Mucosa of stomach (tissue), 1 donor: ENCODE results near the gene CLK1.
A peak's percentile ranks its signal among the peaks of the same experiment; 100 is the strongest.

Experiments used
- H3K27me3 ChIP-seq: one replicate; pipeline ENCODE4 v1.7.0; 2013; ENCODE audit warnings: mild to moderate bottlenecking, low read length; ENCODE audit not compliant: control insufficient read depth, insufficient read depth
- H3K36me3 ChIP-seq: one replicate; pipeline ENCODE4 v1.7.0; 2013; ENCODE audit warnings: low read length; ENCODE audit not compliant: control insufficient read depth, insufficient read depth
- H3K4me1 ChIP-seq: one replicate; pipeline ENCODE4 v1.7.0; 2013; ENCODE audit warnings: mild to moderate bottlenecking, low read length; ENCODE audit not compliant: control insufficient read depth, insufficient read depth
- H3K4me3 ChIP-seq: one replicate; pipeline ENCODE4 v1.7.0; 2013; ENCODE audit warnings: low read length
- H3K9ac ChIP-seq: one replicate; pipeline ENCODE4 v1.7.0; 2013; ENCODE audit warnings: mild to moderate bottlenecking, low read length, moderate library complexity
- H3K9me3 ChIP-seq: one replicate; pipeline ENCODE4 v1.7.0; 2013; ENCODE audit warnings: mild to moderate bottlenecking, low read length, moderate library complexity; ENCODE audit not compliant: control insufficient read depth
- donor health status: Pancreatic carcinoma.

Gene CLK1

DNA sequence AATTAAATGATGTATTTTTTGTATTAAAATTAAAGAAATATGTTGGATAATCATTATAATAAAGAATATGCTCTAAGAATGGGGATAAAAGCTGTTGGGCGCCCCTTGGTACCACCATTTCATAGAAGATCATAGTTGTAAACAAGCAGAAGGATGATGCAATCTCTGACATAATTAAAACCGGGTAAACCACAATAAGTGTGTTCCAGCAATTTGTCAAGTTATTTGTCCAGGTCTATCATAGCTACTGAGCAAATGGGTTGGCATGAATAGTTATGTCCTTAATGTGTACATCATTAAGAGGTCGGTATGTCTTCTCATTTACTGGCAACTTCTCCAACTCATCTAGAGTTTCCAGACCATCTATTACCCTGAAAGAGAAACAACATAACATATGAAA lies 6.7 kb upstream of the CLK1 start:
- H3K36me3 ChIP-seq, result no peaks in the 10 kb centered on the region
- peaks cover 6% of the 10 kb centered on the region for H3K4me1 ChIP-seq
- no peak overlapping the region for H3K9ac ChIP-seq
- H3K4me3 ChIP-seq, result no peak overlapping the region
- no peaks in the 10 kb centered on the region for H3K27me3 ChIP-seq
- no peaks in the 10 kb centered on the region for H3K9me3 ChIP-seq

DNA sequence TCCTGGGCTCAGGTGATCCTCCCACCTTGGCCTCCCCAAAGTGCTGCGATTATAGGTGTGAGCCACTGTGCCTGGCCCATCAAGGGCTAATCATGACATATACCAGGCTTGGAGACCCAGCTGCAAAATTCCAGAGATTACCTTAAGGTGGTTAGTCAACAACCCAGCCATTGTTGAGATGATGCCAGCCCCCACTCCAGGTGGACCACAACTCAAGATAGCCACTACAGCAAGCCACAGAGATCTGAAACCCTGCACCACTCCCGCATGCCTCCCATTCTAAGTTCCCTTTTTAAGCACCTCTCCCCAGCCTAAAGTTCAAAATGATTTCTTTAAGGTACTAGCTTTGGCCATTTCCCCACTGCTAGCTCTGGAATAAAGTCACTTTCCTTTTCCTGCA lies 4.6 kb upstream of the CLK1 start:
- H3K9me3 ChIP-seq, result no peaks in the 10 kb centered on the region
- H3K4me3 ChIP-seq, result no peak overlapping the region
- H3K27me3 ChIP-seq, result no peaks in the 10 kb centered on the region
- no peaks in the 10 kb centered on the region for H3K36me3 ChIP-seq
- no peak overlapping the region for H3K9ac ChIP-seq
- H3K4me1 ChIP-seq, result peaks cover 11% of the 10 kb centered on the region

DNA sequence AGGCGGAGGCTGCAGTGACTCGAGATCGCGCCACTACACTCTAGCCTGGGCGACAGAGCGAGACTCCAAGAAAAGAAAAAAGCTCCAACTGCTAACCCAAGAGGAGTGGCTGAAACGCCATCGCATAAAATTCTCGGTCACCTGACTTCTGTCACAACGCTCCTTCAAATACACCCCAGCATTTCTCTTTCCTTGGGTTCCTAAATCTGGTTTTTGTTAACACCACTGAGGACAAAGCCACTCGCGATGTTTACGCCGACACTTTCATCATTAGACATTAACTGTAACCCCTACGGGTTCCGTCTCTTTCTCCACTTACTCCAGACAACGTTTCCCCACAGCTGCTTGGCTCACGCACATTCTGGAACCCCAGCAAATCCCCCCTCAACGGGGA lies 679 bp downstream of the CLK1 start:
- Histone ChIP-seq H3K27me3 (no peaks in the 10 kb centered on the region), H3K9me3 (no peaks in the 10 kb centered on the region), H3K9ac (peak overlapping the region; percentile 100), H3K4me3 (peak overlapping the region; percentile 98), H3K4me1 (peaks cover 27% of the 10 kb centered on the region), H3K36me3 (no peaks in the 10 kb centered on the region)

DNA sequence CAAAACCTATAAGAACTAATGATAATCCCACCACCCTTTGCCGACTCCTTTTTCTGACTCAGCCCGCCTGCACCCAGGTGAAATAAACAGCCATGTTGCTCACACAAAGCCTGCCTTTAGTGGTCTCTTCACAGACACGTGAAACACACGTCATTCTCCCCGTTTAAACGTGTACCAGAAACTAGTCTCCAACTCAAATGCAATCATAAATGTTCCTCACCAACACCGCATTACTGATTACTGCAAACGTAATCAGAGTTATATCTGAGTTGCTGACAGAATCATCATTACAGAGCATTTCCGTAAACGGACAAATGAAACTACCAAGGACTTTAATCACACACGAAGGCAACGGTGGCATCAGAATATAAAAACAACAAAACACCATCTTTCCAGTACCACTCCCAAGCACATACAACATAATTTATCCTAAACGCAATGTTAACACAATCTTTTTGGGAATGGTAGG lies 1.9 kb downstream of the CLK1 start:
- H3K4me3 ChIP-seq, result peak overlapping the region; percentile 98
- peak overlapping the region; percentile 100 for H3K9ac ChIP-seq
- H3K4me1 ChIP-seq, result peaks cover 27% of the 10 kb centered on the region
- no peaks in the 10 kb centered on the region for H3K36me3 ChIP-seq
- no peaks in the 10 kb centered on the region for H3K27me3 ChIP-seq
- no peaks in the 10 kb centered on the region for H3K9me3 ChIP-seq

DNA sequence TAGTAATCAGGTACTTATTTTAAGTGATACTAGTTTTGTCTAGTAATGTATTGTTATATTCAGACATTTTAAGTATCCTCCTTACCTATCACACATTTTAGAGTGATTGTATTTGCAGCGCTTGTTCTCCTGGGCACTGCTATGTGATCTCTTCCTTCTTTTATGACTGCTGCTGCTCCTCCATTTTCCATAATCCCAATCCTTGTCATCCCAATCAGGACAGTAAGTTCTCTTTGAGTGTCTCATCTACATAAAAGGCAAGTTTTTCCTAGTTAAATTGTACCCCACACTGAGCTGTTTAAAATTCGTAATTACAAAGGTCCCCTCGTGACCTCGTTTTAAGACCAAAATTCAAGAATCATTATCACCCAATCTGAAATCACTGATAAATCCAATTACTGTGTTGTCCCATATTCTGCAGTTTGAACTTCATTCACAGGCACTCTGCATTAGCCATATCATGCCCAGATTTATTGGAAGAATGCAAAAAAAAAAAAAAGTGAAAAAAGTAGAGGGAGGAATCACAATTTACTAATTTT lies 2.8 kb downstream of the CLK1 start:
- Histone ChIP-seq H3K9ac (peak overlapping the region; percentile 38), H3K4me1 (peaks cover 23% of the 10 kb centered on the region), H3K36me3 (no peaks in the 10 kb centered on the region)

DNA sequence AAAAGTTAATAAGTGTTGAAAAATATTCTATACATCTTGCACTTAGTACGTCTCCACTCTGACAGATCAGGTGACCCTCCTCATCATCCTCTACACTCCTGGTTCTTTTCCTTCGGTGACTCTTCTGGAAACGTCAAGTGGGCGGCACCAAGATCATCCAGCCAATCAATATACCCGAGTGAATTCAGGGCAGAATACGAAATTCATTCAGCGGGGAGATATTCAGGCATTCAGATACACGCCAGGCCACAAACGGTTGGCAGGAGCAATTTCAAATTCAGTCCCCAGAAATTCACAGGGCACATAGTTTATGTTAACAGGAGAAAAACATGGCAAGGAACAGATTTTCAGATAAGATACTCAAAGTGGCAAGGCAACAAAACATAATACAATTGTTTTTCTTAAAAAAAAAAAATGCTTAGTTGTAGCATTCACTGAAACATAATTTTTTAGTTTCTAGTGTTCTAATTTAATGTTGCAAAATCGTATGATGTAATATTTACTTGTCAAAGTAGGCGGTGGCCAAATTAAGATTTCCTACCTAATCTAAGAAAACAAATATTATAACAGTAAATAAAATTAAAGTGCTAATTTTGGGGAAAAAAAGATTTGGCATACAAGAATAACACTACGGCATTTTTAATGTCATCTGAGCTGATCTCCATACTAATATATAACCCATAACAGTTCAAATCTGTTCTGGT lies 4.2 kb downstream of the CLK1 start:
- H3K9me3 ChIP-seq, result no peaks in the 10 kb centered on the region
- H3K36me3 ChIP-seq, result no peaks in the 10 kb centered on the region
- H3K4me3 ChIP-seq, result no peak overlapping the region
- peaks cover 20% of the 10 kb centered on the region for H3K4me1 ChIP-seq
- H3K9ac ChIP-seq, result peak overlapping the region; percentile 40
- H3K27me3 ChIP-seq, result no peaks in the 10 kb centered on the region

More for the DNA sequence above, 2.8 kb downstream of the CLK1 start:
- no peaks in the 10 kb centered on the region for H3K27me3 ChIP-seq
- no peak overlapping the region for H3K4me3 ChIP-seq
- H3K9me3 ChIP-seq, result no peaks in the 10 kb centered on the region

DNA sequence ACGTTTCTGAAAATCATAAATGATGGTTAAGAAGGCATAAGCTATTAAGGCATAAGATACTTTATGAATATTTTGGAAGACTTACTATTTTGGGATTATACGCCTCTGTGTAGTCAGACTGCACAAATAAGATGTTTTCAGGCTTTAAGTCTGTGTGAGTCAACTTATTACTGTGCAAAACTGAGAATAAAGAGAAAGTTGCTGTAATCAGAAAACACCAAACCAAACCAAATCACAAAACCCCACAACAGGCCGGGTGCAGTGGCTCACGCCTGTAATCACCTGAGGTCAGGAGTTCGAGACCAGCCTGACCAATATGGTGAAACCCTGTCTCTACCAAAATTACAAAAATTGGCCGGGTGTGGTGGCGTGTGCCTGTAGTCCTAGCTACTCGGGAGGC lies 7.7 kb downstream of the CLK1 start:
- H3K4me1 ChIP-seq, result peaks cover 16% of the 10 kb centered on the region
- peaks cover 10% of the 10 kb centered on the region for H3K36me3 ChIP-seq
- H3K27me3 ChIP-seq, result no peaks in the 10 kb centered on the region
- H3K9me3 ChIP-seq, result no peaks in the 10 kb centered on the region
- no peak overlapping the region for H3K9ac ChIP-seq
- no peak overlapping the region for H3K4me3 ChIP-seq

DNA sequence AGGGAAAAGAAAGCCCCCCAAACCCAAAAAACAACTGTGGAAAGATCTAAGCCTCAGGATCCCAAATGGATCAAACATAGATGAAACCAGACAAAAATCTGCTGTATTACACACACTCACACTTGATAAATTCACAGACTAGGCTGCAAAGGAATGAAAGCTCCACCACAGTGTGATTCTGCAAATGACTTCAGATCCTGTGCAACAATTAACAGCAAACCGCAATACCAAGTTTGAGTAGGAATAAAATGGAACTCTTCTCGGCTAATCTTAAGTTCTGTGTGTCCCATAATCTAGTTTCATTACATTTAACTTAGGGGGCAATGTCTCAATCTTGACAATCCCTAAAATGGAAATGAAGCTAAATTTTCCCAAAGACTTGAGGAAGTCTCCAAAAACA lies 11.9 kb downstream of the CLK1 start:
- Histone ChIP-seq H3K9ac (no peak overlapping the region), H3K9me3 (no peaks in the 10 kb centered on the region), H3K4me1 (no peaks in the 10 kb centered on the region), H3K4me3 (no peak overlapping the region), H3K27me3 (no peaks in the 10 kb centered on the region), H3K36me3 (peaks cover 10% of the 10 kb centered on the region)

DNA sequence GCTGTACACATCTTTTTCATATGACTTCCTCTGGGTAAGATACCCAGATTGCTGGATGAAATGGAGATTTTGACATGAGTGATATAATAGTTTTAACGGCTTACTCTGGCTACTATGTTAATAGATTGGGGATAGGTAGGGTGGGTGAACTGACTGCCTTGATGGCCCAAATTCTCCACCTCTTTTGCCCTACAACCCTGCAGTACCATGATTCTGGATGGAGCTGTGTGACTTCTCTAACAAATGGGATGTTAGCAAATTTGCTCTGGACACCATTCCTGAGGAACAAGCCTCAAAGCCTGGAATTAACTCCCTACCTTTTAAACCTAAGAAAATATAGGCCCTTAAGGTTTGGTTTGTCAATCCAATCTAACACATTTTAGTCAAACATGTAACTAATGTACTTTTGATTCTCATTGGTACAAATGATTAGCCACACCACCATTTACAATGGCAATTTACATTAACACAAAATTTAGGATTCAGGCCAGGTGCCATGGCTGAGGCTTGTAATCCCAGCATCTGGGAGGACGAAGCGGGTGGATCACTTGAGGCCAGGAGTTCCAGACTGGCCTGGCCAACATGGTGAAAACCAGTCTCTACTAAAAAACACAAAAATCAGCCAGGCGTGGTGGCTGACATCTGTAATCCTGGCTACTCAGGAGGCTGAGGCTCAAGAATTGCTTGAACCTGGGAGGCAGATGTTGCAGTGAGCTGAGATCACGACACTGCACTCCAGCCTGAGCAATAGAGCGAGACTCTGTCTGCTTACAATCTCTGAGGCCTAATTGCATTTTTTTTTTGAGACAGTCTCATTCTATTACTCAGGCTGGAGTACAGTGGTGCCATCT lies 12.8 kb downstream of the CLK1 start:
- Histone ChIP-seq H3K9me3 (no peaks in the 10 kb centered on the region), H3K9ac (no peak overlapping the region), H3K27me3 (no peaks in the 10 kb centered on the region), H3K36me3 (peaks cover 10% of the 10 kb centered on the region), H3K4me1 (no peaks in the 10 kb centered on the region), H3K4me3 (no peak overlapping the region)

DNA sequence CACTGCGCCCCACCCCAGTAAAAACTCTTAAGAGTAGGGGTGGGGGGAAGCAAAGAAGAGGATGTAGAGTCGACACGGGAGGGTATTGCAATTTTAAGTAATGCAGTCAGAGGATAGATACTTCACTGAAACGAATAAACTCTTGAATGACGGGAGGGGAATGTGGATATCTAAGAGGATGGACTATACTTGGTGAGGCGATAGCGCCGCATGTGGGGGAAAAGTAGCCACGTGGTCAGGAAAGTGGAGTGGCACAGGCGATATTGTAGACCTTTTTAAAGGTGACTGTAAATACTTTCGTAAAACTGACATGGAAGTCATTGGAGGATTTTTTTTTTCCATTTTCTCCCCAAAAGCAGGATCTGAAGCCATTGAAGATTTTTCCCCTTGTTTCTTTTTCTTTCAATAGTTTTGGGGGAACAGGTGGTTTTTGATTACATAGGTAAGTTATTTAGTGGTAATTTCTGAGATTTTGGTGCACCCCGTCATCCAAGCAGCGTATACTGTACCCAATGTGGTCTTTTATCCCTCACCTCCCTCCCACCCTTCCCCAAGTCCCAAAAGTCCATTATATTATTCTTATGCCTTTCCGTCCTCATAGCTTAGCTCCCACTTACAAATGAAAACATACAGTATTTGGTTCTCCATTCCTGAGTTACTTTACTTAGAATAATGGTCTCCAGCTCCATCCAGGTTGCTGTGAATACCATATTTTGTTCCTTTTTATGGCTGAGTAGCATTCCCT lies 13.8 kb downstream of the CLK1 start:
- H3K27me3 ChIP-seq, result no peaks in the 10 kb centered on the region
- no peaks in the 10 kb centered on the region for H3K4me1 ChIP-seq
- H3K9me3 ChIP-seq, result no peaks in the 10 kb centered on the region
- no peak overlapping the region for H3K4me3 ChIP-seq
- H3K9ac ChIP-seq, result no peak overlapping the region
- peaks cover 10% of the 10 kb centered on the region for H3K36me3 ChIP-seq

DNA sequence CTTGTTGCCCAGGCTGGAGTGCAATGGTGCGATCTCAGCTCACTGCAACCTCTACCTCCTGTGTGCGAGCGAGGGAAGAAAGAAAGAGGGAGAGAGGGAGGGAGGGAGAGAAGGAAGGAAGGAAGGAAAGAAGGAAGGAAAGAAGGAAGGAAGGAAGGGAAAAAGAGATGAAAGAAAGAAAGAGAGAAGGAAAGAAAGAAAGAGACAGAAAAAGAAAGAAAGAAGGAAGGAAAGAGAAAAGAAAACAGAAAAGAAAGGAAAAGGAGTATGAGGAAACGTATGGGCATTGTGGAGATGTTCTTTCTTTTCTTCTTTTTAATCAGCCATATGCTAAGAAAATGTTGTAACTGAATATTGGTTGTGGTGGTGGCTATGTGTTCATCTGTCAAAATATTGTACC lies 16.5 kb downstream of the CLK1 start:
- H3K9me3 ChIP-seq, result no peaks in the 10 kb centered on the region
- H3K9ac ChIP-seq, result no peak overlapping the region
- no peaks in the 10 kb centered on the region for H3K4me1 ChIP-seq
- peaks cover 6% of the 10 kb centered on the region for H3K36me3 ChIP-seq
- H3K27me3 ChIP-seq, result no peaks in the 10 kb centered on the region
- H3K4me3 ChIP-seq, result no peak overlapping the region
